NCI-H2196 (cell line): ENCODE data around the gene KCNA5.

Experiments
- DNase-seq: peaks from one replicate; lab custom pipeline; 2025; ENCODE audit not compliant: unreplicated experiment; lab: John Stamatoyannopoulos, UW

Gene KCNA5

DNA sequence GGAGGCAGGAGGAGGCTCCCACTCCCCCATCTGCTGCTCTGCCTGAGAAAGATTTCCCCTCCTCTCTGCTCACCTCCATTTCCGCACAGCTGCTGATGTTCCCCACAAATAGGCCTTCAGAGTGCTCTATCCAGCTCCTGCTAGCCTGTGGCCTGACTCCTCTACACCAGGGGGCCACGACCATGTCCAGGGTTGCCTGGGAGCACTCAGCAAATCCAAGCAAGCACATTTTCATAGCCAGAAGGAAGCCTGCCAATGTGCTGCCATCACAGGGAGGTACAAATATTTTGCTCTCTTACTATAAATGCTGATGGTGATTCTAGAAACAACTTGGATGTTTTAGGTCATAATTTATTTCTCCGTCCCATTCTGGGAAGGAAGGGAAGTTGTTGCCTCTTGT lies 17.3 kb downstream of the KCNA5 start:
- DNase-seq = no peak

DNA sequence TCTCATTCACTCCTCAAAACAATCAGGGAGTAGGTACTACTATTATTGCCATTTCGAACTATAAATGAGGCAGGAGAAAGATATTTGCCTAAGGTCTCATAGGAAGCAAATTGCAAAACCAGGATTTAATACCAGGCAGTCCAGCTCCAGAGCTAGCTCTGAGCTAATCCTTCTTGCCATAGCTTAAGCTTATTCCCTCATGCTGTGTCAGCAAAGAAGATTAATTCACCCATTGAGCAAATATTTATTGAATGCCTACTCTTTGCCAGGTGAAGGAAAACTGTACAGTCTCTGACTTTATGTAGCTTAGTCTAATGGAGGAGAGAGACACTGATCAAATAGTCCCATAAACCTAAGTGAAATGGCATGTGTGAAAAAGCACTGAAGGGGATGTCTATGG lies 19.5 kb downstream of the KCNA5 start:
- no peak for DNase-seq

DNA sequence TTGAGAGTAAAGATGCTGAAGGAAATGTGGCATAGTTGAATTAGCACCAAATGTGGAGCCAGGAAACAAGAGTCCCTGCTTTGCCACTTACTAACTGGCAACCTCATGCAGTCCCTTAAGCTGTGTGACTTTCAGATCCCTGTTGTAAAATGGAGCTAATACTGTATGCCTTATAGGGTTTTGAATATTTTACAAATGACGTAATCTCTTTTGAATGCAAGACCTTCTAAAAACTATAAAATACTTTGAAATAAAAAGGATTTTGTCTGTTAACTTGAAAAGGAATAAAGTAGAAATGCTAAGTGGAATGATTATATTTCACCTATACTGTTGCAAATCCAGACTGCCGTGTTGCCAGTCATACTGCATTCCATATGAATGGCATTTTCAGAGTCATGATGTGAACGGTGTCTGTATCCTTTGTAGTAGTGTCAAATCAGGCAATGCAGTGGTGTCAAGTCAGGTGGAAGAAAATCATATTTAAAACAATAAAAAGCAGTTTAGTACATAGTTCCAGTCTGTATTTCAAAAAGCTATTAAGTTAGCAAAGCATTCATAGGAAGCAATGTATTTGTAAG lies 21.3 kb downstream of the KCNA5 start:
- no peak for DNase-seq

DNA sequence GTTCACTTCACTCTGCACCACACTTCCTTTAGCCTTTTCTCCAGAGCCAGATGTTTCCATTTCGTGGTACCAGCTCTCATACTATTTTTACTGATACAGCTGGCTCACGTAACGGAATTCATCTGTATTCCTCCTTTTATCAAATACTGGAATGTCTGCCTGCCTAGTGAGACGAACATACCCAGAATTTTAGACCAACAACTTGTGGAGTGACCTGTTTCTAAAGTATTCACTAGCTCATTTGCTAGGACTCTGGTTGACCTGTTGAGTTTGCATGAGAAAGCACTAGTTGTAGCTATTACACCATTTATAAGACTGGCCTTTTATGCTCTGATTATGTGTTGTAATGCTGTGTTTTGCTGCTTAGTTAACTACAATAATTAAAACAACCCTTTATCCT lies 22.6 kb downstream of the KCNA5 start:
- DNase-seq = no peak

DNA sequence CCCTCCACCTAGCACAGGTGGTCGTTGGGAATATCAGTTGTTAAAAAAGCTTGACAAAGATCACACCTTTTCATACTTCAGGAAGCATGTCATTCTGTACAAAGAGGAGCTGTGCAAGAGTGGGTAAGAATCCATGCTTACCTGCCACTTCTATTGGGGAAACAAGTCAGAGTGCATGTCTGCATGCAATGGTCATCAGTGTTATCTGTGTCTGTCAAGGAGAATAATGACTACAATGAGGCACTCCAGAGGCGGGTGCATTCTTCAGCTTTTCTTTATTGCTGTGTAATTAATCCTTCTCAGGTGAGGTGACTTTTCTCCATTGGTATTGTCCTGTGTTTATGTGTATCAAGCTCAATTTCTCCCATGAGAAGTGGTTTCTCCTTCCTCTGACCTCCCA lies 24.4 kb downstream of the KCNA5 start:
- no peak for DNase-seq

DNA sequence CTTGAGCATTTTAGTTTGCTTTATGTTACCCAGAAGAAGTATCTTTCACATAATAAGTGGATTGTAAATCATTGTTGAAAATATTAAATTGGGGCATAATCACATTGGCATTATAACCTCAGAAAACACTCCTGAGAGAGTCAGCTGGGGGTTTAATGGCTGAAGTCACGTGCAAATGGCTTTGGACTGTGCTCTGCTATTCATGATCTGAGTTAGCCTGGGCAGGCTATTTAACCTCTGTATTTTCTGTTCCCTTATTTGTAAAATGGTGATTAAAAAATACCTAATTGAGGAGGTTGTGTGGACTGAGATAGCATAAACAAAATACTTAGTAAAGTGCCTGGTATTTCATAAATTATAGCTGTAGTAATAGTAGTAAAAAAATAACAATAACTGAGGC lies 24.9 kb downstream of the KCNA5 start:
- DNase-seq = no peak

DNA sequence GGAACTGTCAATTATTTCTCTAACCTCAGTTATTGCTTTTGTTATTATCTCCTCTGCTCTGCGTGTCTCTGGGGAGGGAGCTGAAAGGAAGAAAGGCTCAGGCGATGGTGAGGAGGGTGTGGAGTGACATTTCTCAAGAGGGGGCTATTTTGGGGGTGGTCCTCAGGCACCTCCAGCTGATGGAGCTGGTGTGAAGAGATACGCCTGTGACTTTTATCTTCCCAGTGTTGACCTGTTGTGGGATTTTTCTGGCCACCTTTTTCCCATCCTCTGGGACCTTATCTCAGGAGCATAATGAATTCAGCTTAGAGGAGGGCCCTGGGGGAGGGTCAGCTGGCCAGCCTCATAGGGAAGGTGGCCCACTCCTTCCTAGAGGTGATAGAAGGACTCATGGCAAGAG lies 26.4 kb downstream of the KCNA5 start:
- no peak for DNase-seq

DNA sequence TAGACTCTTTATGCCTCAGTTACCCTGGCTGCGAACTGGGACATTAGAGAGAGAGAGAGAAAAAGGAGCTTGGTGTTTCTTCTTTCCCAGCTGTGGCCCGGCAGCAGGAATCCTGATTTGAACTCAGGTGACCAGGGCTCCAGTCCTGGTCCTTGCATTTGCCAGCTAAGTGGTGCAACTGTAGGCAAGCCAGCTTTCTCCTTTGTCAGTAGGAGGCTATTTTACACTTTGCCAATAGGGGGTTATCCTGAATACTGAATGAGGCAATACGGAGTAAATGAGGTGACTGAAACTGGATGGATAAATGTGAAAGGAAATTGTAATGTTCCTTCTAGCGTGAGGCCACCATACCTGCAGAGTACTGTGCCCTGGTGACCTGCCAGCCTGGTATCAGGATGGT lies 27.8 kb downstream of the KCNA5 start:
- no peak for DNase-seq

DNA sequence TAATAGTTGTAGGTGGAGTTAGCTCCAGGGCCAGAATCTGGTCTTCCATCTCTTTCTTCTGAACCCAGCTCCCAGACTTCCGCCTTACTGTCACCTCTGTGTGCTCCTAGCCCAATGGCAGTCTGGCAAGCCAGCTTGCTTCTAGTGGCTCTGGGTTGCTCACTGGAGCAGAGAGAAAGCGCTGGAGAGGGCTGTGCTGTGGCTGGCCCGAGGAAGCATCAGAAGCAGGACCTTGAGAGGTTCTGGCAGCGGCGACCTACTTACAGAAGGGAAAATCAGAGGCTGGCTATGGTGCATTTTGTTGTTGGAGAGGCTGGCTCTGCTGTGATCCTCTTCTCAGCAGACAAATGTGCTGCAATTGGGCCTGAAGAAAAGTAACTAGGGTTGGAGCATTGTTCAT lies 28.6 kb downstream of the KCNA5 start:
- DNase-seq = no peak

DNA sequence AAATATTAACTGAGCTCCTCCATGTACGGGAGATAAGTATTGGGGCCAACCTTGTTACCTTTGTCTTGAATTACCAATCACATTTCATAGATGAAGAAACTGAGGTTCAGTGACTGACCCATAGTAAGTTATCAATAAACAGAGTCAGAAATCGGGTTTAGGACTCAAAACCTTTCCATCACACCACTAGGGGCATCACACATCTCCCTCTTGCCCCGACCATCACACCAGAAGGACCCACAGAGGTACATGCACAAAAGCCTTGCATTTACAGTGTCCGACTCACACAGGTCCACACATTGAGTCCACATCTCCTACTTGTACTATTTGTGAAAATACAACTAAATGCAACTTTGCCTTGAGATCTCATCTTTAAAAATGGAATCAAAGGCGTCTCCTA lies 29.4 kb downstream of the KCNA5 start:
- DNase-seq = no peak

DNA sequence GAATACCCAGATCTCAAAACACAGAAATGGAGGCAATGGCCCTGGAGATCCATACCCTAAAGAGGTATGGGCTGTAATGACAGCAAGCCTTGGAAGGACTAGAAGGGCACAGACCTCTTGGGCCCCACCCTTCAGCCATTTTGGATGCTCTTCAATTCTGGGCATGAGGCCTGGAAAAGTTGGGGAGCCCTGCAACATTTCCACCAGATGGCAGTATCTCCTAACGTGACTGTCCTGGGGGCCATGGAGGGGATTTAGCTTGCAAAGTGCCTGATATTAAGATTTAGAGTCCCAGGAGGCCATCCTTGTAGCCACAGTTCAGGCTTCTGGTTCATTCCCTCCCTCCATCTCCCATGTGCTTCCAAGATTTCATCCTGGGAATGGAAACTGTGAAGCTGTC lies 30.2 kb downstream of the KCNA5 start:
- no peak for DNase-seq

DNA sequence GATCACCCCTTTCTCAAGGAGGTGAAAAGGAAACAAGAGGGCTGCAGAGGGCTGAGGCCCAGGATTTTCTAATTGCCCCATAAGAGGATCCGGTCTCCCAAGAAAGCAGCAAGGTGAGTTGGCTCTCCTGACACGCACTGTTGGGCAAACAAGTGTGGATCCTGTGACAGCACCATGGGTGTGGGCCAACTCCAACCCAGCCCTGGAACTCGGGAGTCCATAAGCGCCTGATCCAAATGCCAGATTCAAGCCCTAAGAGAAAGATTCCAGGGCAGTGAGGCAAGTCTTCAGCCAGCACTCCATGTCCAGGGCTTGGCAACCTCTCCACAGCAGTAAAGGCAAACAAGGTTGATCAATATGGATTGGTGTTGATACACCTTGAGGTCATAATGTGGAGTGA lies 33.1 kb downstream of the KCNA5 start:
- DNase-seq = no peak

DNA sequence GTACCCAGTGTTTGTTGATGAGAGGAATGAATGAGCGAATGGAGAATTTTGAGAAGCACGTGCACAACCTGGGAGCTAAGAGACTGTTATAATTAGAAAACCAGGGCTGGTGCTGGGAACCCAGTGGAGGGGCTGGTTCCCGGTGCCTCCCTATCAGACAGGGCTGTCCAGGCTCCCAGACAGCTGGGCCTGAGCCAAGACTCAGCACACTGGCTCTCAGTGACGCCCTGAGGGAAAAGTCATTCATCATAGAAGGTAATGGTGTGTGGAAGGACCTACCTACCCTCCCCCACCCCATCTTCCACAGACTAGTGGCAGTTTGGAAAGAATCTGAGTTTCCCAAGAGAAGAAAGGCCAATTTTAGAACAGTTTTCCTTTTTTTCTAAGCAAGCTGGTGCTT lies 34.7 kb downstream of the KCNA5 start:
- DNase-seq = no peak

DNA sequence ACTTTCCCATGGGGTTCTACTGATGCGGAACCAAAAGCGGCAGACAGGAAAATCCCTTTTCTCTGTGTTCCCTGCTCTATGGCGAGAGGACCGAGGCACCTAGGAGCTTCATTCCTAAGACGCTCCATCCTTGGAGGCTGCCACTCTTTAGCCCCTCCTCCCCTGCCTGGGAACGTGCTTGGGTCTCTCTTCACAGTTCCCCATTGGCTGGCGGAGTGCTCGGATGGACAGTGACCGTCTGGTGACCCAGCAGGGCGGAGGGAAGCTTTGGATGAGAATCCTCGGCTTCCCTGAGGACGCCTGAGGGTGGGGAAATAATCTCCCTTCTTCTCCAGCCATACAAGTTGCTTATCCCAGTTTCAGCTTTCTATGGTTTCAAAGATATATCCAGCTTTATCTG lies 37.3 kb downstream of the KCNA5 start:
- no peak for DNase-seq

DNA sequence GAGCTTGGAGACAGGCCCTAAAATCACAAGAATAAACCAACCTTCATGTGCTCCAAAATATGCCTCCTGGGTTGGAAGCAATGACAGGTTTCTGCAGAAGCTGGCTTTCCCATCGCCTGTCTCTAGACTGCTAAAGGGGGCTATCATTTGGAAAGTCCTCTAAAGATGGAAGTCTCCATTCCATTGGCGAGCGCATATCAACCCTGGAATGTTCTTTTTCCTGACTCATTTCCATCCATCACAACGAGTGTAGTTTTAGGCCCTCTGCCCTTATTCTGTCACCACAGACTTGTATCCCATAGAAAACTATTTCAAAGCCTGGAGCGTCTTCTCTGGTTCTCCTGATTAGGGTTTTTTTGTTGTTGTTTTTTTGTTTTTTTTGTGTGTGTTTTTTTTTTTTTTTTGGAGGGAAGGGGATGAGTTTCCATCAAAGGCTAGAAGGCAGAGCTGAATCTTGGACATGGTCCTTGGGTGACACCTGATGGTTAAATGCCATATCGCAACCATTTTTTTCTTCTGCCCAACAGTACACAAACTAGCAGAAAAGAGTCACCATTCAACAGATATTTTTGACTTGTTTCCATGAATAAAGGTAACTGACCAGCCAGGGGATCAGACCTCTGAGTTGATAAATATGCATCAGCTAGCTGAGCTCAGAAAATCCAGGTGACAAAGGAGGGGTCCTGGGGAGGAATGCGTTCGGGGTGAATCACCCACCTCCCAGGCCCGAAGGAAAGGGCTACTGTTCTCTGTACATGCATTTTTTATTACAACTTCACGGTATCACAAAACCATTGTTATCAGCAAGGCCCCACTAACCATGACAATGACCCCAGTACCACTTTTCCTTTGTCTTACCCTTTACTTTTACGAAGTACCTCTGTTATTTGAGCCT lies 40.5 kb downstream of the KCNA5 start:
- peak; percentile 28 for DNase-seq

DNA sequence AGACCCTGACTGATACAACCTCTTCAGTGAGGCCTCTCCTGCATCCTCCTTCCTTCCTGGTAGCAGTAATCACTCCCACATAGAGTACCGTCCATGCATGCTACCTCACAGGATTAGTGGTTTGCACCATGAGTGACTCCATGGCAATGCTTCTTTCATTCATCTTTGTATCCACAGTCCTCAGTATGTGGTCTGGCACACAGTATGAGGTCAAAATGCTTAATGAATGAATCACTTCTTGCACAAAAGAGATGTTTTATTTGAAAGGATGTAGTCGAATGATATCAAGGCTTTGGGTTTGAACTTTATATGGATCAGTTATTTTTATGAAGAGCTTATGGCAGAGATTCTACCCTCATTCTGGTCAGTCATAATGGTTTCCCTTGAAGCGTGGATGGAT lies 42.2 kb downstream of the KCNA5 start:
- no peak for DNase-seq

DNA sequence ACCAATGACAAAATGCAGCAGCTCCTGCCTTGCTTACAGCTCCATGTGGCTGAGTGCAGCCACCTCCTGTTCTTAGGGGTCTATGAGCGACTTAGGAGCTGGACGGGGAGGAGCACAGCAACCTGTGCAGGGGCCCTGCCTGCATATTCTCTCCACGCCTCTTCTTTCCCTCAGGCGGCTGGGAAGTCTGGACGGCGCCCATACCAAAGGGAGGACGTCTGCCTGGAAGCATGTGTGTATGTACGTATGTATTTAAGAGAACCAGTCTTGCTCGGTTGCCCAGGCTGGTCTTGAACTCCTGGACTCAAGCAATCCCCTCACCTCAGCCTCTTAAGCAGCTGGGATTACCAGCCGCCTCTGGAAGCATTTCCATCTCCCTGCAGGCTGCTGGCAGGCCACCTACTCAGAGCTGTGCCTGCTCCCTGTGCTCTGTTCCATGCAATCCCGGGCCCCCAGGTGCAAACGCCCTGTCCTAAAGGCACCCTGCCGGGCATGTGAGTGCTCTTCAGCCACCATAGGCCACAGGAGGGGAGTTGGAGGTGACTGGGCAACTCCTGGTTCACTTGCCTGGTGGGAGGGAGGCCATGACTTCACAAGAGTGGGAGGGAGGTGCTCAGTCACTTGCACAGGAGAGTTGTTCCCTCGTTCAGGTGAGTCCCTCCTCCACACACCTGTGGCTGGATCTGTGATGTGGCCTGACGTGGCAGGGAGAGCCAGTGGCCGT lies 44.3 kb downstream of the KCNA5 start:
- no peak for DNase-seq

DNA sequence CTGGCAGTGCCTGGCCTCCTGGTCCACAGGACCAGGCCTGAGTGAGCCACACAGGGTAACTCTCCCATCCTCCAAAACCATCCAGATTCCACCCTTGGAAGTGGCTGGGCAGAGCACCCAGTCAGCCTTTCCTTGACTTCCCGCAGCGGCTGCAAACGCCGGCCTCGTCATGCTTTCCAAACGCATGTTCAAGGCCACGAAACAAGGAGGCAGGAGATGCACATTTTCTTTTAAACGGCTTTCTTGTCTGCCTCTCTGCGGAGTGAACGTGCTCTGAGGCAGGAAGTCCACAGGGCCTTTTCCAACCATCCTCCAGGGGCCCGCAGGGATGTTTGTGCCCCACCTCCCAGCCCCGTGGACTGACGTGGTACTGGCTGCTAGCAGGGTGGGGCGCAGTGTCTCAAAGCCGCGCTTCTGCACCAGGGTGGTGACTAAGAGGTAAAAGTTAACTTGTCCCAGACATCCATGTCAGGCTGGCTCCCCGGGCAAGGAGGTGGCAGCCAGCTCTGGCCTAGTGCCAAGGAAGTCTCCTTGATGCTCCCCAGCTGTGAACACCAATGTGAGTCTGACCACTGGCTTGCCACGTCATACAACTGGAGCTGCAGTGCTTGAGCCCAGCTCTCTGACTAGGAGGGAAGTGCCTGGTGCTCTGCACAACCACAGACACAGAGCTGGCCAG lies 45.0 kb downstream of the KCNA5 start:
- no peak for DNase-seq

DNA sequence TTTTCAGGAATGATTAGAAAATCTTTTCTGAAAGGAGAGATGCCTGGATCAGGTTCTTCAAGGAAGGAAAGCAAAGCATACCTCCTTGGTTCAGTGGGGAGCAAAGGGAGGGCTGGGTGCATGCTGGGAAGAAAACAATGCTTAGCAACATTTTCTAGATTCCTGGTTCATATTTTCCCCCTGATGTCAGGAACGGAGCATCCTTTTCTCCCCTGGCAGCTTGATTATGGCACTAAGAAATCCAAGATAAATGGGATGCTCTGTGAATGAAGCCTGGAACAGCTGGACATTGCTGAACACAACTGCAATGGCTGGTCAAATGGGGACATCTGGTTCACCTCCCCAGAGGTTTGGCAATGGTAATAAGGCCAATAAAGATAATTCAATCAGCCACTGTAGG lies 50.9 kb downstream of the KCNA5 start:
- no peak for DNase-seq

DNA sequence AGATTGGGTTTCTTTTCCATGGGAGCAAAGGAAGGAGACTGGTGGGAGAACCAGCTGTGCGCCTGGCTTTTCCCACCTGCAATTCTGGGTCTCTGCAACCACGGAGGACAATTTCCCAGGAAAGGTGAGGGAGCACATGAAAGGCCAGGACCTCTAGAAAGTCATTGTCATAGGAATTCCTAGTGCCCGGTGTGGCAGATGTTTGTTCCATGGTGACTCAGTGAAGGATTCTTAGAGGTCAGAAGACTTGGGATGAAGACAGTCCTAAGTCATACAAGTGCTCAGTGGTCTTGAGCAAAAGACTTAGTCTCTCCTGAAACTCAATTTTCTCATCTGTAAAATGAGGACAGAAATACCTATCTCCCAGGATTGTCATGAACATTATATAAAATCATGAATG lies 51.3 kb downstream of the KCNA5 start:
- DNase-seq = no peak
